NCI-H510A (cell line): ENCODE data around the gene DPEP1.

Source experiments
- DNase-seq: peaks from one replicate; lab custom pipeline; 2025; lab: John Stamatoyannopoulos, UW

Gene DPEP1

GRCh38 chr16:89599451-89599858 lies 14.0 kb upstream of the DPEP1 start:
- no peak for DNase-seq

GRCh38 chr16:89599902-89600301 lies 13.5 kb upstream of the DPEP1 start:
- no peak for DNase-seq

- no peak for DNase-seq
Measured at GRCh38 chr16:89600427-89600826, 13.0 kb upstream of the DPEP1 start.

DNA sequence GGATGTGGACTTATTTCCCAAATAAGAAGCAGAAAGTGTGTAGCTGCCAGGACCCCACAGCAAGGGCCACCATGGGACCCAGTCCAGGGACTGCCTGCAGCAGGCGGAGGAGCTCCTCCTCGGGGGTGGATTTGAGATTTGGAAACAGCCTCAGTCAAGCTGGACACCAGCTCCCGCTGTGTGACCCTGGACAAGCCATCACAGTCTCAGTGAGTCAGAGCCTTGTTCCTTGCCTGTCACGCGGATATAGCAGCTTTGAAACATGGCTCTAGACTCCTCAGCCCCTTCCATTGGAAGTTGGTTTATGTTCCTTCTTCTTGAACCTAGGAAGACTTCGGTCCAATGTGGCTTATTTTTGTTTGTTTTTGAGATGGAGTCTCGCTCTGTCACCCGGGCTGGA lies 12.5 kb upstream of the DPEP1 start:
- DNase-seq, result no peak

- no peak for DNase-seq
Measured at GRCh38 chr16:89601906-89602272, 11.6 kb upstream of the DPEP1 start.

DNA sequence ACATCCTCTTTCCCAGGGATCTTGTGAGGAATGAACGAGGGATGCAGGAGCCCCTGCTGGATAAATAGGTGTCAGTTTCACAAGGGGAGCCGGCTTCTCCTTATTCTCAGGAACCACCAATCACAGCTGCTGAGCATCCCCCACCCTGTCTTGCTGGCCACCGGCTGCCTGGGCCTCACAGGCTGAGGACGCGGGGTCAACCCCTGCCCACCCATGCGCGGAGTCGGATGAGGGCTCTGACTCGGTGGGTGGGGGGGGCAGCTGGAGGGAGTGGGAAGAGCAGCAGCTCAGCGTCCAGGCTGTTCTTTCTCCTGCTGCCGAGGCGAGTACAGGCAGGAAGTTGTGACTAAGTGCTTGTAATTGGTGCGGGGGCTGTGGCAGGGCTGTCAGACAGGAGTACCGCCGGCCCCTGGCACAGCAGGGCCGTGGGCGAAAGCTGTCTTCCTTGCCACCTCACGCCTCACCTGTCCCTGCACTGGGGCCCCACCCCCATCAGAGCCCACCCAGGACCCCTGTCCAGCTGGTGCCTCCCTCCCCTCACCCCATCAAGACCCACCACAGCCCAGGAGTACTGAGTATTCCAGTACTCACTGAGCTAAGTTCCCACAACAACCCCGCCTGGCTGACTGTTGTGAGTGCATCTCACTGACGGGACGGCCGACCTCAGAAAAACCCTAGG lies 11.0 kb upstream of the DPEP1 start:
- DNase-seq, result no peak

DNA sequence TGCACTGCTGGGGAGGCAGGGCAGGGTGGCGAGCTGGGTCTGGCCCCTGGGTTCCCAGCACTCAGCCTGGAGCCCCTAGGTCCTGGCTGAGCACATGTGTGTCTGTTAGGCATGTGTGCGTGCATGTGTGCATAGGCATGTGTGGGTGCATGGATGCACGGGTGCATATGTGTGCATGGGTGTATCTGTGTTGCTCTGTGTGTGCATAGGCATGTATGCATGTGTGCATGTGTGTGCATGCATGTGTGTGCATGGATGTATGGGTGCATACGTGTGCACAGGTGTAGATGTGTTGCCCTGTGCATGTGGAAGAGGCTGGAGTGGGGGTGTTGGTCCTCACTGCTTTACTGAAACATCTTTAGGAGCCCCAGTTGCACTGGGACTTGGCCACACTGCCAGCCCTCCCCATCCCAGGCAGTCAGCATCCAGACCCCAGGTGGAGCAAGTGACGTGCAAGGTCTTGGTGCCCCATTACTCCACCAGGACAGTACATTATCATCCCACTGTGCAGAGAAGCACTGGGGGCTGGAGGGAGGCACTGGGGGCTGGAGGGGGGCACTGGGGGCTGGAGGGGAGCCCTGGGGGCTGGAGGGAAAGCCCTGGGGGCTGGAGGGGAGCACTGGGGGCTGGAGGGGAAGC lies 10.4 kb upstream of the DPEP1 start:
- no peak for DNase-seq

GRCh38 chr16:89604764-89605163 lies 8.7 kb upstream of the DPEP1 start:
- no peak for DNase-seq

- DNase-seq, result no peak
Measured at GRCh38 chr16:89605186-89605970, 8.1 kb upstream of the DPEP1 start.

DNA sequence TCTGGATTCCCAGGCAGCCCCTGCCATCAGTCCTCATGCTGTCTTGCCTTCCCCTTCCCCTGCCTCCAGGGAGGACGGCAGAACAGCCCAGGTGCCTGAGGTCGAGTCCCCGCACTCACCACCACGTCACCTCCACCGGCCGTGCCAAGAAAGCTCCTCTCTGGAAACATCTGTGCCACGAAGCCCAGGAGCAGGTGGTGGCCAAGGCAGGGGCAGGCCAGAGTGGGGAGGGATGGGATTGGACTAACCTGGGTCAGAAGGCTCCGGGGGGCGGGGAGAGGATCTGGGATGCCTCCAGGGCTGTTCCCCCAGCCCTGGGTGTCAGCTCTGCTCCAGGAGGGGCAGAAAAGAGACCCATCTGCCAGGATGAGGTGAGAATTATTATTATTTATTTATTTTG lies 7.4 kb upstream of the DPEP1 start:
- no peak for DNase-seq

- DNase-seq, result no peak
Measured at GRCh38 chr16:89607453-89607852, 6.0 kb upstream of the DPEP1 start.

GRCh38 chr16:89607937-89608740 lies 5.3 kb upstream of the DPEP1 start:
- no peak for DNase-seq

DNA sequence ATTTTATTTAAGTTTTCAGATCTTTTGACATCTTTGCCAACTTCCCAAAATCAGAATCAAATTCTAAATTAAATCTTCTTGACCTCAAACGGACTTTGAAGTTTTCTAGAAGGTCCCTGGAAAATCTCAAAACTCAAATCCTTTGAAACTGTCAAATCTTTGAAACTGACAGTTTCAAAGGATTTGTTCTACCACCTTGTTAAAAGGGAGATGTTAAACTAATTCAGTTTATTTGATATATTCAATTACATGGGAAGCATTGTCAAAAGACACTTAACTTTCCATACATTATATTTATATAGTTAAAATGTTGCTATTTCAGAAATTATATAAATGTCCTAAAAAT lies 3.4 kb upstream of the DPEP1 start:
- no peak for DNase-seq

DNA sequence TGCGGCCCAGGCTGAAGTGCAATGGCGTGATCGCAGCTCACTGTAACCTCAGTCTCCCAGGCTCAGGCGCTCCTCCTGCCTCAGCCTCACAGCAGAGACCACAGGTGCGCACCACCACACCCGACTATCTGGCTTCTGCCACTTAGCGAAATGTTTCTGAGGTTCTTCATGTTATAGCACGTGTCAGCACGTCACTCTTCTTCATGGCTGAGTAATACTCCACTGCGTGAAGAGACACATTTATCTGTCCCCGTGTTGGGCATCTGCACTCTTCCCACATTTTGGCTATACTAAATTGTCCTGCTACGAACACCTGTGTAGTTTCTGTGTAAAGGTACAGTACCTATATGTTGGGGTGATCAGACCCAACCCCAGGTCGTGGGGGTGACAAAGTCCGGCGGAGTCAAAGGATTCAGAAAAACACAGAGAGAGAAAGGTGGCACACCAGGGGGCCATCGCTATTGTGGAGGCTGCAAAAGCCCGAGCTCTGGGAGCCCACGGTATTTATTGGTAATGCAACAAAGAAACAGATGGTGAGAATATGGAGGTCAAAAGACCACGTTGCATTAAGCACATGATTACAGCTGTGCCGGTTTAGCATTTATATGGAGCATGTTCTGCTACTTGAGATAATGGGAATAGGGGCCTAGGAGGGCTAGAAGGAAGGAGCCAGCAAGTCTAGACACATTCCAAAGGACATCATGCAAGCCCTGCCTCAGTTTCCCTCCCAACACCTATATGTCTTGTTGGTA lies 851 bp upstream of the DPEP1 start:
- DNase-seq, result no peak

- no peak for DNase-seq
Measured at GRCh38 chr16:89613954-89614459, 565 bp downstream of the DPEP1 start.

- no peak for DNase-seq
Measured at GRCh38 chr16:89615176-89615575, 1.7 kb downstream of the DPEP1 start.

GRCh38 chr16:89615596-89616090 lies 2.2 kb downstream of the DPEP1 start:
- DNase-seq, result no peak

- no peak for DNase-seq
Measured at GRCh38 chr16:89616623-89617022, 3.2 kb downstream of the DPEP1 start.

DNA sequence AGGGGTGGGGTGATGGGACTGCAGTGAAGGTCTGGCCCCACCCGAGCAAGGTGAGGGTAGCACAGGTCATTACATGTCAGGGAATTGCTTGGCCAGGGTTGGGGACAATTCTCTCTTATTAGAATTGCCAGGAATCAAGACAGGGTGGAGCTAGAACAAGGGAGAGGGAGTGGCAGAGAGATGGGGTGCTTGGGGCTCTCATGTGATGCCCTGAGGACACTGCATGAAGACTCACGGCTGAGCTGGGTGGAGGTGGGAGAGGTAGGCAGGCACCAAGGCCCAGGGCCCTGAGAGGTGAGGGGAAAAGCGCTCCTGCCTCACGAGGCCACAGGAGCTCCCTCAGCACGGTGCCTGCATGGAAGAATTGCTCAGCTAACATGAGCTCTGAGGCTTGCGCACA lies 3.6 kb downstream of the DPEP1 start:
- no peak for DNase-seq

- DNase-seq, result no peak
Measured at GRCh38 chr16:89618109-89618998, 4.9 kb downstream of the DPEP1 start.
